Neutrophil (primary cell): ENCODE measurements around the gene OR6C3.

ENCODE experiments used
- H3K27ac ChIP-seq: fragments of 200-600 bp; sonication (generic); 2 replicates; pipeline ENCODE4 v1.5.1; 2016; ENCODE audit warnings: mild to moderate bottlenecking, moderate library complexity
- H3K27me3 ChIP-seq: fragments of 200-600 bp; sonication (generic); 2 replicates; pipeline ENCODE4 v1.6.0; 2016; ENCODE audit warnings: mild to moderate bottlenecking
- H3K36me3 ChIP-seq: fragments of 200-600 bp; sonication (generic); 2 replicates; pipeline ENCODE4 v1.5.1; 2017
- H3K4me1 ChIP-seq, 2 experiments: fragments of 200-600 bp in 1 of 2; sonication (generic) in 1 of 2; 1 replicate in 1 of 2; 2 replicates in 1 of 2; pipeline versions ENCODE4 v1.5.1 to v1.6.1; 2013 to 2016; ENCODE audit warnings: low read depth in 1 of 2, low read length in 1 of 2, mild to moderate bottlenecking in 1 of 2, moderate library complexity in 1 of 2; ENCODE audit not compliant: control insufficient read depth in 1 of 2, insufficient read depth in 1 of 2
- H3K4me3 ChIP-seq, 2 experiments: fragments of 200-600 bp in 1 of 2; sonication (generic) in 1 of 2; 1 replicate in 1 of 2; 2 replicates in 1 of 2; pipeline ENCODE4 v1.5.1; 2013 to 2016; ENCODE audit warnings: low read depth in 1 of 2, low read length in 1 of 2, mild to moderate bottlenecking in 1 of 2, moderate library complexity in 1 of 2
- H3K9me3 ChIP-seq: fragments of 200-600 bp; sonication (generic); 2 replicates; pipeline ENCODE4 v1.5.1; 2016
- TF ChIP-seq, protein P1 (sequence below): fragments of 200-600 bp; sonication (generic); IDR thresholded peaks from 2 replicates; pipeline ENCODE4 v1.5.1; 2016; ENCODE audit warnings: antibody characterized with exemption

OR6C3 gene

DNA sequence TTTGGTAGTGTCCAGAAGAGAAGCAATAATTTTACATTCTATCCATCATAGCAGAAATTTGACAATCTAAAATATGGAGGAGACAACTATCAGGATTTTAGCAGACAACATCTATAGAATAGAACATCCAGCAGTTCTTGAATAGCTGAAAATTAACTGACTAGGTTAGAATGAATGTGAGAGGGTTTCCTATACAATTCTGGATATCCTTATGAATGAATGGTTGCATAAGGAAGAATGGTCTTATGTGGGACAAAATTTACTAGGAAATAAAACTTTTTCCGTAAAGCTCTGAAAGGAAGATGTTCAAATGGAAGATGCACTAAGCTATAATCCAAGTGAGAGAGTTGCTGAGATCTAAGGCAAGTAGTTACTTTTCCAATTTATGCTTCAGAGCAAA lies at the start of gene OR6C3:
TSS of gene OR6C3 (plus strand) at position 301 of the 400 bp plus-strand sequence. CDS start 955 bp downstream, outside the sequence.
- Histone ChIP-seq H3K27me3 (peaks cover 10% of the 10 kb centered on the region), H3K4me3 (no peak within 1 kb of the TSS), H3K27ac (no peak within 1 kb of the TSS), H3K4me1 (no peaks in the 10 kb centered on the region), H3K9me3 (no peaks in the 10 kb centered on the region), H3K36me3 (no peaks in the 10 kb centered on the region)
- TF ChIP-seq, protein P1, sequence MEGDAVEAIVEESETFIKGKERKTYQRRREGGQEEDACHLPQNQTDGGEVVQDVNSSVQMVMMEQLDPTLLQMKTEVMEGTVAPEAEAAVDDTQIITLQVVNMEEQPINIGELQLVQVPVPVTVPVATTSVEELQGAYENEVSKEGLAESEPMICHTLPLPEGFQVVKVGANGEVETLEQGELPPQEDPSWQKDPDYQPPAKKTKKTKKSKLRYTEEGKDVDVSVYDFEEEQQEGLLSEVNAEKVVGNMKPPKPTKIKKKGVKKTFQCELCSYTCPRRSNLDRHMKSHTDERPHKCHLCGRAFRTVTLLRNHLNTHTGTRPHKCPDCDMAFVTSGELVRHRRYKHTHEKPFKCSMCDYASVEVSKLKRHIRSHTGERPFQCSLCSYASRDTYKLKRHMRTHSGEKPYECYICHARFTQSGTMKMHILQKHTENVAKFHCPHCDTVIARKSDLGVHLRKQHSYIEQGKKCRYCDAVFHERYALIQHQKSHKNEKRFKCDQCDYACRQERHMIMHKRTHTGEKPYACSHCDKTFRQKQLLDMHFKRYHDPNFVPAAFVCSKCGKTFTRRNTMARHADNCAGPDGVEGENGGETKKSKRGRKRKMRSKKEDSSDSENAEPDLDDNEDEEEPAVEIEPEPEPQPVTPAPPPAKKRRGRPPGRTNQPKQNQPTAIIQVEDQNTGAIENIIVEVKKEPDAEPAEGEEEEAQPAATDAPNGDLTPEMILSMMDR, result no peak

- H3K4me3 ChIP-seq, result no peak overlapping the region
- no peaks in the 10 kb centered on the region for H3K4me1 ChIP-seq
- TF ChIP-seq, protein P1, result no peak
- H3K27me3 ChIP-seq, result peaks cover 16% of the 10 kb centered on the region
- no peak overlapping the region for H3K27ac ChIP-seq
- H3K36me3 ChIP-seq, result no peaks in the 10 kb centered on the region
- H3K9me3 ChIP-seq, result no peaks in the 10 kb centered on the region
These were observed 49.6 kb upstream of the OR6C3 start for GRCh38 chr12:55280991-55281390.

GRCh38 chr12:55289999-55290398 lies 40.5 kb upstream of the OR6C3 start:
- Histone ChIP-seq H3K27ac (no peak overlapping the region), H3K4me1 (no peaks in the 10 kb centered on the region), H3K4me3 (no peak overlapping the region), H3K27me3 (no peaks in the 10 kb centered on the region), H3K36me3 (no peaks in the 10 kb centered on the region), H3K9me3 (no peaks in the 10 kb centered on the region)
- TF ChIP-seq, protein P1, result no peak

DNA sequence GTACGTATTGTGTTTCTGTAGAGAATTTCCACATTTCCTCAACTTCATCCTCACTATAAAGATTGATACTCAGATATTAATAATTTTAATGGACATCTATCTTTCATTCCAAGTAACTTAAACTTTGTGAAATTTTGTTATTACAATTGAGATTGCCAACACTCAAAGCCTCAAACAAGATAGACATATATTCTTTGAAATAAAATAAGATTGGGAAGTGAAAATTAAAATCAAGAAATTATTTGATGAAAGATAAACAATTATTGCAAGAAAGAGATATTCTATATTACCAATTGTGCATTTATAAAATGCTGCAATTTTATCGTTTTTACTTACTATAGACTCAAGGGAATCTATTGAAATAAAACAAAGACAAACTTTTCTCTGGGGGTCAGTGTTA lies 34.1 kb upstream of the OR6C3 start, which contains the start of gene OR6C6:
TSS of gene OR6C6 (minus strand) at position 101 of the 400 bp plus-strand sequence. CDS start 1,337 bp downstream, outside the sequence.
- H3K4me1 ChIP-seq, result no peaks in the 10 kb centered on the region
- TF ChIP-seq, protein P1, result no peak
- H3K36me3 ChIP-seq, result no peaks in the 10 kb centered on the region
- no peaks in the 10 kb centered on the region for H3K27me3 ChIP-seq
- H3K27ac ChIP-seq, result no peak within 1 kb of the TSS
- H3K4me3 ChIP-seq, result no peak within 1 kb of the TSS
- H3K9me3 ChIP-seq, result no peaks in the 10 kb centered on the region

DNA sequence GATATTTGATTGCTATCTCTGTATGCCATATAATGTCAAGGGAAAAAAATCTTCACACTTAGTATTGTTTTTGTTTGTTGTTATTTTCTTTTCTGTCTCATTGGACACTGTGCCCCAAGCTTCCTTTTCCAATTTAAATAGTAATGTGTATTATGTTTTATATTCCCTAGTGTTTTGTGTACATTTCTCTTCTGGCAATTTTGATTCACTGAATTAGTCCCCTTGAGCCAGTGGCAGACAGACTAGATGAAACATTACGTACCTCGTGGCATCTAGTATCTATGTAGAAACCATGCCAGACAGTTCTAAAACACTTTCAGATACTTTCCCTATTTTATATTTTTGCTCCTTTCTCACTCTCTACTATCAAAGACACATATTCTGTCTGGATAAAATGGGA lies 16.5 kb upstream of the OR6C3 start, which contains the start of gene OR6C1:
TSS of gene OR6C1 (plus strand) at position 301 of the 400 bp plus-strand sequence. CDS start 6,257 bp downstream, outside the sequence.
- Histone ChIP-seq H3K27ac (no peak within 1 kb of the TSS), H3K4me1 (no peaks in the 10 kb centered on the region), H3K4me3 (no peak within 1 kb of the TSS), H3K27me3 (no peaks in the 10 kb centered on the region), H3K9me3 (no peaks in the 10 kb centered on the region), H3K36me3 (no peaks in the 10 kb centered on the region)
- TF ChIP-seq, protein P1, result no peak
